ENCODE data around the gene SKIC8. TPM values are rescaled to one million over a fixed set of nuclear protein-coding genes. Genes with fewer than 3 reads are reported as not detected.

The SKIC8 gene
- total and polyA plus RNA-seq, 2 experiments from 2014 or later: 60.6 to 70.2 TPM

GRCh38 chr15:78263907-78264303, 35.5 kb downstream of the SKIC8 start:
- H2AFZ ChIP-seq: peak overlapping the region; percentile 56
- H3K27ac ChIP-seq: no peak overlapping the region
- 93% methylated on average over 23 of the region's 23 CpGs for WGBS (ENCODE audit: low lambda C conversion rate, missing lambda C conversion rate)

DNA sequence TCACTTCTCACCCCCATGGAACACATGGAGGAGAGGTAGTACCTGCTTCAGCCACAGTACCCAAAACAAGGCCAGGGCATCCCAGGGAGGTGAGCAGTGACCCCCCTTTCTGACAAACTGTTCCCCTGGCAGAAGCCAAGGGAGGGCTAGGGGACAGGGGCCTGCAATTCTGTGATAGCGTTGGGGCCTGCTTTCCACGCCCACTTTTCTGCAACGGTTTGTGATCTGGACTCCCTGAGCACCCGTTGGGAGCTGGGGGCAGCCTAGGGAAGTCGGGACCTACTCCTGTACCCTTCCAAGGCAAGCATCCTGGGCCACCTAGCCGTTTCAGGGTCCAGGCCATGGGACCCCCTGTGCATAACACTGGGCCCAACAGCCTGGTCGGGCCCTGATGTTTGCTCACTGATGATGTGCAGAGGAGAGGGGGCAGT, 36.0 kb downstream of the SKIC8 start:
- TF ChIP-seq CTCF (IDR thresholded peaks at IDR 0.05; ENCODE audit: poor library complexity) (no peak), EZH2 (IDR thresholded peaks at IDR 0.05; ENCODE audit: borderline replicate concordance) (no peak), EZH2phosphoT487 (IDR thresholded peaks at IDR 0.05; ENCODE audit: low read depth, severe bottlenecking, unreplicated experiment) (no peak)
- Histone ChIP-seq H3K4me1 (ENCODE audit: insufficient read depth) (no peaks in the 10 kb centered on the region), H3K9me3 (ENCODE audit: low read depth) (no peaks in the 10 kb centered on the region), H3K79me2 (no peaks in the 10 kb centered on the region), H3K4me2 (no peak overlapping the region), H3K27ac (no peak overlapping the region), H3K4me3 (no peak overlapping the region), H4K20me1 (ENCODE audit: insufficient read depth, poor library complexity, severe bottlenecking) (no peaks in the 10 kb centered on the region), H3K36me3 (replicated peaks; ENCODE audit: insufficient read depth, low read depth) (no peaks in the 10 kb centered on the region), H3K27me3 (no peaks in the 10 kb centered on the region), H2AFZ (no peak overlapping the region), H3K9me2 (replicated peaks; ENCODE audit: insufficient read depth) (no peaks in the 10 kb centered on the region)
- no peak for DNase-seq (ENCODE audit: low spot score)
- WGBS (ENCODE audit: low lambda C conversion rate, missing lambda C conversion rate): 91% methylated on average over 7 of the region's 7 CpGs

More at GRCh38 chr15:78263907-78264303, 35.5 kb downstream of the SKIC8 start:
- Histone ChIP-seq H3K9me3 (ENCODE audit: low read depth) (no peaks in the 10 kb centered on the region), H3K27me3 (no peaks in the 10 kb centered on the region), H3K9me2 (replicated peaks; ENCODE audit: insufficient read depth) (no peaks in the 10 kb centered on the region), H3K4me1 (ENCODE audit: insufficient read depth) (no peaks in the 10 kb centered on the region), H3K36me3 (replicated peaks; ENCODE audit: insufficient read depth, low read depth) (no peaks in the 10 kb centered on the region), H3K79me2 (no peaks in the 10 kb centered on the region), H4K20me1 (ENCODE audit: insufficient read depth, poor library complexity, severe bottlenecking) (no peaks in the 10 kb centered on the region), H3K4me3 (no peak overlapping the region), H3K4me2 (peak overlapping the region; percentile 80)
- no peak for DNase-seq (ENCODE audit: low spot score)
- TF ChIP-seq EZH2phosphoT487 (IDR thresholded peaks at IDR 0.05; ENCODE audit: low read depth, severe bottlenecking, unreplicated experiment) (no peak), EZH2 (IDR thresholded peaks at IDR 0.05; ENCODE audit: borderline replicate concordance) (no peak), CTCF (IDR thresholded peaks at IDR 0.05; ENCODE audit: poor library complexity) (no peak)

GRCh38 chr15:78261062-78261461, 38.3 kb downstream of the SKIC8 start:
- Histone ChIP-seq H3K36me3 (replicated peaks; ENCODE audit: insufficient read depth, low read depth) (no peaks in the 10 kb centered on the region), H4K20me1 (ENCODE audit: insufficient read depth, poor library complexity, severe bottlenecking) (no peaks in the 10 kb centered on the region), H3K9me3 (ENCODE audit: low read depth) (no peaks in the 10 kb centered on the region), H3K9me2 (replicated peaks; ENCODE audit: insufficient read depth) (no peaks in the 10 kb centered on the region), H3K27me3 (no peaks in the 10 kb centered on the region), H2AFZ (no peak overlapping the region), H3K4me2 (no peak overlapping the region), H3K79me2 (no peaks in the 10 kb centered on the region), H3K27ac (no peak overlapping the region), H3K4me1 (ENCODE audit: insufficient read depth) (no peaks in the 10 kb centered on the region), H3K4me3 (no peak overlapping the region)
- 93% methylated on average over 3 of the region's 3 CpGs for WGBS (ENCODE audit: low lambda C conversion rate, missing lambda C conversion rate)
- DNase-seq (ENCODE audit: low spot score): no peak
- TF ChIP-seq EZH2 (IDR thresholded peaks at IDR 0.05; ENCODE audit: borderline replicate concordance) (no peak), EZH2phosphoT487 (IDR thresholded peaks at IDR 0.05; ENCODE audit: low read depth, severe bottlenecking, unreplicated experiment) (no peak), CTCF (IDR thresholded peaks at IDR 0.05; ENCODE audit: poor library complexity) (no peak)

DNA sequence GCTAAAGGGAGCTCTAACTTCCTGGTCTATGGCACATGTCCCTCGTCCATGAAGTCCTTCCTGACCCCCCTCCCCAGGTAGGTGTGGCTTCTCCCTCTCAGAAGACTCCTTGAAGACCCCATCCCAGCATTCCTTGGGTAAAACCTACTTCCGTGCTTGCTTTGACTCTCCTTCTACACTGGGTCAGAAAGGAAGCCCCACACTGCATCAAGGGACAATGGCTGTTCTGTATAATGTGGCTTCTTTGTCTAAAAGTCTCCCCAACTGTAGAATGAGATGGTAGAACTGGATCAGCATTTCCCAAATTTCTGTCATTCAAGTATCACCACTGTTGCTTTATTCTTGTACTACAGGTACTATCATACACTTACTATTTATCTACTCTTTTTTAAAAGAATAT, 38.9 kb downstream of the SKIC8 start:
- Histone ChIP-seq H3K27me3 (no peaks in the 10 kb centered on the region), H3K9me3 (ENCODE audit: low read depth) (no peaks in the 10 kb centered on the region), H4K20me1 (ENCODE audit: insufficient read depth, poor library complexity, severe bottlenecking) (no peaks in the 10 kb centered on the region), H2AFZ (no peak overlapping the region), H3K9me2 (replicated peaks; ENCODE audit: insufficient read depth) (no peaks in the 10 kb centered on the region), H3K27ac (no peak overlapping the region), H3K4me1 (ENCODE audit: insufficient read depth) (no peaks in the 10 kb centered on the region), H3K36me3 (replicated peaks; ENCODE audit: insufficient read depth, low read depth) (no peaks in the 10 kb centered on the region), H3K79me2 (no peaks in the 10 kb centered on the region), H3K4me2 (no peak overlapping the region), H3K4me3 (no peak overlapping the region)
- WGBS (ENCODE audit: low lambda C conversion rate, missing lambda C conversion rate): 72% methylated on average over 2 of the region's 2 CpGs
- no peak for TF ChIP-seq EZH2phosphoT487 (IDR thresholded peaks at IDR 0.05; ENCODE audit: low read depth, severe bottlenecking, unreplicated experiment)
- no peak for TF ChIP-seq EZH2 (IDR thresholded peaks at IDR 0.05; ENCODE audit: borderline replicate concordance)
- TF ChIP-seq CTCF (IDR thresholded peaks at IDR 0.05; ENCODE audit: poor library complexity): no peak
- no peak for DNase-seq (ENCODE audit: low spot score)

All from hepatocyte (in vitro differentiated cells).